Measurements from ENCODE around the gene COL12A1.

COL12A1 gene

DNA sequence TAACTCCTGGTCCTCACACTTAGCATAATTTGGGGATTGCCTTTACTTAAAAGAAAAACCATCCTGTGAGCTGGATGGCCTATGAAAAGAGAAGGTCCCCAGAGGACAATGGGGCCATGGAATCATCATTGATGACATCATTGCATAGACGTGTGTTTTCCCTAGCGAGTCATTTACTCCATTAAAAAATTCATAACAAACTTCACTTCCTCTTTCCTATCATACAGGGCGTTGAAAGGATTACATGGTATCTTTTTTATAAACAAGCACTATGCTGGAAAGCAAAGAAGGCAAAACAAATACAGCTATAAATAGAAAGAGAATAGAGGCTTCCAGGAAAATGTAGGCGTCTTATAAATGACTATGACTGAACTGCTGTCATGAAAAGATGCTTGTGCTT, 11.3 kb upstream of the COL12A1 start:
- TF ChIP-seq CTCF (conservative IDR thresholded peaks at IDR 0.05; ENCODE audit: low read depth), result no peak

GRCh38 chr6:75215291-75215690, 9.4 kb upstream of the COL12A1 start:
- no peak overlapping the region for H3K27ac ChIP-seq
- ChIA-PET CTCF (interaction anchor here (0.6 kb wide), 1 partner anchor 356 kb away, joined by 3 read pairs; no protein-coding TSS in a partner anchor), POLR2A (ENCODE audit: low non-redundant PET) (no interaction called here)
- no peak for DNase-seq (ENCODE audit: low spot score)
- TF ChIP-seq CTCF (conservative IDR thresholded peaks at IDR 0.05; ENCODE audit: low read depth), result no peak

More for the DNA sequence above, 11.3 kb upstream of the COL12A1 start:
- ChIA-PET CTCF (no interaction called here), POLR2A (ENCODE audit: low non-redundant PET) (no interaction called here)
- DNase-seq (ENCODE audit: low spot score), result no peak
- no peak overlapping the region for H3K27ac ChIP-seq

DNA sequence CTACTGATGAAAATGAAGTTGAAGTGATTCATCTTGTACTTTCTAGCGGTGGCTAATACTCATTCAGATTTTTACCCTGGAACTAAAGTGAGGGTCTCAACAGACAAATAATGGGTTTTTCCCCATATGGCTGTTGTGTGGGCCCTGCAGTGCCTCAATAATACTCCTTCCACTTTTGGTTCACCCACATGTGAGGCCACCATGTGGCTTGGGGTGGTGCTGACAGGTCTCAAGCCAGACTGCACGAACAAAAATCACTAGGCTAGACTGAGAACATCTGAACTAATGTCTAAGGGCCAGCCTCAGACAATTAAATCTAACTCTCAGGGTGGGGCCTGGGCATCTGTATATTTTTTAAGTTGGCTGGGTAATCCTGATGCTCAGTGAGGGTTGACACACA, 7.9 kb upstream of the COL12A1 start:
- ChIA-PET POLR2A (ENCODE audit: low non-redundant PET) (no interaction called here), CTCF (interaction anchor here (0.6 kb wide), 1 partner anchor 686 kb away, joined by 4 read pairs; no protein-coding TSS in a partner anchor)
- DNase-seq (ENCODE audit: low spot score), result no peak
- TF ChIP-seq CTCF (conservative IDR thresholded peaks at IDR 0.05; ENCODE audit: low read depth), result no peak
- no peak overlapping the region for H3K27ac ChIP-seq

GRCh38 chr6:75213112-75213511, 7.3 kb upstream of the COL12A1 start:
- no peak overlapping the region for H3K27ac ChIP-seq
- DNase-seq (ENCODE audit: low spot score), result no peak
- CTCF ChIA-PET, result no interaction called here
- POLR2A ChIA-PET (ENCODE audit: low non-redundant PET), result no interaction called here
- no peak for TF ChIP-seq CTCF (conservative IDR thresholded peaks at IDR 0.05; ENCODE audit: low read depth)

- no peak for TF ChIP-seq CTCF (conservative IDR thresholded peaks at IDR 0.05; ENCODE audit: low read depth)
- CTCF ChIA-PET, result interaction anchor here (0.9 to 1.8 kb wide), 7 partner anchors 9 to 1446 kb away, joined by 3 to 8 read pairs (median 5); no protein-coding TSS in a partner anchor
- no peak for DNase-seq (ENCODE audit: low spot score)
- POLR2A ChIA-PET (ENCODE audit: low non-redundant PET), result no interaction called here
- H3K27ac ChIP-seq, result no peak overlapping the region
Observed at GRCh38 chr6:75211920-75212590, 6.2 kb upstream of the COL12A1 start.

- POLR2A ChIA-PET (ENCODE audit: low non-redundant PET), result no interaction called here
- DNase-seq (ENCODE audit: low spot score), result peak; percentile 50
Observed at GRCh38 chr6:75210885-75211739, 5.3 kb upstream of the COL12A1 start.

More at GRCh38 chr6:75210885-75211739, 5.3 kb upstream of the COL12A1 start:
- CTCF ChIA-PET, result interaction anchor here (0.6 to 1.8 kb wide), 9 partner anchors 9 to 1445 kb away, joined by 3 to 8 read pairs (median 4); no protein-coding TSS in a partner anchor
- no peak overlapping the region for H3K27ac ChIP-seq
- TF ChIP-seq CTCF (conservative IDR thresholded peaks at IDR 0.05; ENCODE audit: low read depth), result peak; percentile 77

Measured in RWPE1 (cell line).